ENCODE data around the gene LONP2. TPM values are rescaled to one million over a fixed set of nuclear protein-coding genes. Genes with fewer than 3 reads are reported as not detected.
A peak's percentile ranks its signal among the peaks of the same experiment; 100 is the strongest.

LONP2 gene
- total and polyA plus RNA-seq, 2 of the 13 experiments (the other 11 are each of a cell fraction or from before 2014, with no cell fraction given) = 39.2 to 63.3 TPM

DNA sequence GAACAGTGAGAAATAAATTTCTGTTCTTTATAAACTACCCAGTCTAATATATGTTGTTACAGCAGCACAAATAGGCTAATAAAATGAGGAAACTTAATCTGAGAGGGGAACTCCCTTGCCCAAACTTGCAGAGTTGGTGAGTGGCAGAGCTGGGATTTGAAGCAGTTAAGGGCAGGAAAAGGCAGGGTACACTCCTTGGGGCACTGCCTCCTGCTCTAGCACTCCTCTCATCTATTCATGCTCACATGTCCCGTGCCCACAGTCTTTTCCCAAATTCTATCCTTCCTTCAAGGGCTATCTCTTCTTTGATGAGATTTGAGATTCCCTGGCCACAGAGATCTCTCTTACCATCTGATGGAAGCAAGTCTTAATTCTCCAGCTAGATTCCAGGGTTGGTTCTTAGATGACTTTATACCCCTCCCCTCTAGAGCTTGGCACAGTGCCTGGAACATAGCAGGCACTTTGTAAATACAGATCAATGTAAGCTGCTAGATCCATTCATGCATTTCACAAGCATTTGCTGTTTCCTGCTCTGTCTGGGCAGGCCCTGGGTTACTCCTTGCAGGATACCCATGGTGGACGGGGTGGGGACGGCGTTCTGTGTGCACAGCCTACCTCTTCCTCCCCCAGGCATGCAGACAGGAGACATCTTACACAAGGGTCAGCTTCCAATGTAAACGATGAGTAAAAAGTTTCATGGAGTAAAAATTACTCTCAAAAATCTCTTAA lies 49.1 kb upstream of the LONP2 start (continued):
- TF ChIP-seq ZNF891 (CRISPR knock-in tag; IDR thresholded peaks at IDR 0.05) (no peak), HCFC1 (IDR thresholded peaks at IDR 0.05; ENCODE audit: low read depth, low read length) (no peak), SMC3 (IDR thresholded peaks at IDR 0.05; ENCODE audit: low read length) (no peak), CHD2 (IDR thresholded peaks at IDR 0.05; ENCODE audit: low read depth, low read length) (no peak), ZBTB14 (CRISPR knock-in tag; IDR thresholded peaks at IDR 0.05) (no peak), RBAK (CRISPR knock-in tag; IDR thresholded peaks at IDR 0.05) (no peak), ZSCAN29 (CRISPR knock-in tag; conservative IDR thresholded peaks at IDR 0.05) (no peak), FOXA3 (CRISPR knock-in tag; IDR thresholded peaks at IDR 0.05) (peak; percentile 82), ZNF558 (CRISPR knock-in tag; IDR thresholded peaks at IDR 0.05; ENCODE audit: borderline replicate concordance) (no peak), KMT2B (CRISPR knock-in tag; IDR thresholded peaks at IDR 0.05) (no peak), FOSL1 (CRISPR knock-in tag; IDR thresholded peaks at IDR 0.05; ENCODE audit: borderline replicate concordance) (no peak), MAFK (conservative IDR thresholded peaks at IDR 0.05 in 1 of 2, IDR thresholded peaks at IDR 0.05 in 1 of 2; ENCODE audit: low read length in 2 of 2) (no peak), MTF2 (CRISPR knock-in tag; IDR thresholded peaks at IDR 0.05; ENCODE audit: borderline replicate concordance) (no peak), ZNF605 (CRISPR knock-in tag; IDR thresholded peaks at IDR 0.05) (no peak), CHD4 (IDR thresholded peaks at IDR 0.05; ENCODE audit: borderline replicate concordance, low read length) (no peak)
- TF ChIP-seq, protein P1, sequence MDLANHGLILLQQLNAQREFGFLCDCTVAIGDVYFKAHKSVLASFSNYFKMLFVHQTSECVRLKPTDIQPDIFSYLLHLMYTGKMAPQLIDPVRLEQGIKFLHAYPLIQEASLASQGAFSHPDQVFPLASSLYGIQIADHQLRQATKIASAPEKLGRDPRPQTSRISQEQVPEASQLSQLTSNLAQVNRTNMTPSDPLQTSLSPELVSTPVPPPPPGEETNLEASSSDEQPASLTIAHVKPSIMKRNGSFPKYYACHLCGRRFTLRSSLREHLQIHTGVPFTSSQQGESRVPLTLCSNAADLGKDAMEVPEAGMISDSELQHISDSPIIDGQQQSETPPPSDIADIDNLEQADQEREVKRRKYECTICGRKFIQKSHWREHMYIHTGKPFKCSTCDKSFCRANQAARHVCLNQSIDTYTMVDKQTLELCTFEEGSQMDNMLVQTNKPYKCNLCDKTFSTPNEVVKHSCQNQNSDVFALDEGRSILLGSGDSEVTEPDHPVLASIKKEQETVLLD (CRISPR knock-in tag; IDR thresholded peaks at IDR 0.05; ENCODE audit: low read depth) = no peak
- TF ChIP-seq, protein P2, sequence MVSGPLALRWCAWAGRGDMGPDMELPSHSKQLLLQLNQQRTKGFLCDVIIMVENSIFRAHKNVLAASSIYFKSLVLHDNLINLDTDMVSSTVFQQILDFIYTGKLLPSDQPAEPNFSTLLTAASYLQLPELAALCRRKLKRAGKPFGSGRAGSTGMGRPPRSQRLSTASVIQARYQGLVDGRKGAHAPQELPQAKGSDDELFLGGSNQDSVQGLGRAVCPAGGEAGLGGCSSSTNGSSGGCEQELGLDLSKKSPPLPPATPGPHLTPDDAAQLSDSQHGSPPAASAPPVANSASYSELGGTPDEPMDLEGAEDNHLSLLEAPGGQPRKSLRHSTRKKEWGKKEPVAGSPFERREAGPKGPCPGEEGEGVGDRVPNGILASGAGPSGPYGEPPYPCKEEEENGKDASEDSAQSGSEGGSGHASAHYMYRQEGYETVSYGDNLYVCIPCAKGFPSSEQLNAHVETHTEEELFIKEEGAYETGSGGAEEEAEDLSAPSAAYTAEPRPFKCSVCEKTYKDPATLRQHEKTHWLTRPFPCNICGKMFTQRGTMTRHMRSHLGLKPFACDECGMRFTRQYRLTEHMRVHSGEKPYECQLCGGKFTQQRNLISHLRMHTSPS (CRISPR knock-in tag; IDR thresholded peaks at IDR 0.05; ENCODE audit: low read depth) = peak; percentile 48; the same call in 1 of the 2 replicates
- TF ChIP-seq, protein P3, sequence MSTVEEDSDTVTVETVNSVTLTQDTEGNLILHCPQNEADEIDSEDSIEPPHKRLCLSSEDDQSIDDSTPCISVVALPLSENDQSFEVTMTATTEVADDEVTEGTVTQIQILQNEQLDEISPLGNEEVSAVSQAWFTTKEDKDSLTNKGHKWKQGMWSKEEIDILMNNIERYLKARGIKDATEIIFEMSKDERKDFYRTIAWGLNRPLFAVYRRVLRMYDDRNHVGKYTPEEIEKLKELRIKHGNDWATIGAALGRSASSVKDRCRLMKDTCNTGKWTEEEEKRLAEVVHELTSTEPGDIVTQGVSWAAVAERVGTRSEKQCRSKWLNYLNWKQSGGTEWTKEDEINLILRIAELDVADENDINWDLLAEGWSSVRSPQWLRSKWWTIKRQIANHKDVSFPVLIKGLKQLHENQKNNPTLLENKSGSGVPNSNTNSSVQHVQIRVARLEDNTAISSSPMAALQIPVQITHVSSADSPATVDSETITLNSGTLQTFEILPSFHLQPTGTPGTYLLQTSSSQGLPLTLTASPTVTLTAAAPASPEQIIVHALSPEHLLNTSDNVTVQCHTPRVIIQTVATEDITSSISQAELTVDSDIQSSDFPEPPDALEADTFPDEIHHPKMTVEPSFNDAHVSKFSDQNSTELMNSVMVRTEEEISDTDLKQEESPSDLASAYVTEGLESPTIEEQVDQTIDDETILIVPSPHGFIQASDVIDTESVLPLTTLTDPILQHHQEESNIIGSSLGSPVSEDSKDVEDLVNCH (CRISPR knock-in tag; IDR thresholded peaks at IDR 0.05) = no peak
- TF ChIP-seq, protein P4, sequence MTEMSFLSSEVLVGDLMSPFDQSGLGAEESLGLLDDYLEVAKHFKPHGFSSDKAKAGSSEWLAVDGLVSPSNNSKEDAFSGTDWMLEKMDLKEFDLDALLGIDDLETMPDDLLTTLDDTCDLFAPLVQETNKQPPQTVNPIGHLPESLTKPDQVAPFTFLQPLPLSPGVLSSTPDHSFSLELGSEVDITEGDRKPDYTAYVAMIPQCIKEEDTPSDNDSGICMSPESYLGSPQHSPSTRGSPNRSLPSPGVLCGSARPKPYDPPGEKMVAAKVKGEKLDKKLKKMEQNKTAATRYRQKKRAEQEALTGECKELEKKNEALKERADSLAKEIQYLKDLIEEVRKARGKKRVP (CRISPR knock-in tag; IDR thresholded peaks at IDR 0.05) = no peak
- TF ChIP-seq, protein P5, sequence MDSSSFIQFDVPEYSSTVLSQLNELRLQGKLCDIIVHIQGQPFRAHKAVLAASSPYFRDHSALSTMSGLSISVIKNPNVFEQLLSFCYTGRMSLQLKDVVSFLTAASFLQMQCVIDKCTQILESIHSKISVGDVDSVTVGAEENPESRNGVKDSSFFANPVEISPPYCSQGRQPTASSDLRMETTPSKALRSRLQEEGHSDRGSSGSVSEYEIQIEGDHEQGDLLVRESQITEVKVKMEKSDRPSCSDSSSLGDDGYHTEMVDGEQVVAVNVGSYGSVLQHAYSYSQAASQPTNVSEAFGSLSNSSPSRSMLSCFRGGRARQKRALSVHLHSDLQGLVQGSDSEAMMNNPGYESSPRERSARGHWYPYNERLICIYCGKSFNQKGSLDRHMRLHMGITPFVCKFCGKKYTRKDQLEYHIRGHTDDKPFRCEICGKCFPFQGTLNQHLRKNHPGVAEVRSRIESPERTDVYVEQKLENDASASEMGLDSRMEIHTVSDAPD (CRISPR knock-in tag; IDR thresholded peaks at IDR 0.05) = no peak
